ENCODE data around the gene GDNF.

The GDNF gene

GRCh38 chr5:37769840-37770239, 70.0 kb downstream of the GDNF start:
- Mint-ChIP-seq H3K27ac (no peak overlapping the region), H3K36me3 (ENCODE audit: low read depth) (no peaks in the 10 kb centered on the region), H3K4me3 (no peak overlapping the region), H3K4me1 (ENCODE audit: low read depth) (no peaks in the 10 kb centered on the region), H3K9me3 (peaks cover 1% of the 10 kb centered on the region), H3K27me3 (no peaks in the 10 kb centered on the region)

DNA sequence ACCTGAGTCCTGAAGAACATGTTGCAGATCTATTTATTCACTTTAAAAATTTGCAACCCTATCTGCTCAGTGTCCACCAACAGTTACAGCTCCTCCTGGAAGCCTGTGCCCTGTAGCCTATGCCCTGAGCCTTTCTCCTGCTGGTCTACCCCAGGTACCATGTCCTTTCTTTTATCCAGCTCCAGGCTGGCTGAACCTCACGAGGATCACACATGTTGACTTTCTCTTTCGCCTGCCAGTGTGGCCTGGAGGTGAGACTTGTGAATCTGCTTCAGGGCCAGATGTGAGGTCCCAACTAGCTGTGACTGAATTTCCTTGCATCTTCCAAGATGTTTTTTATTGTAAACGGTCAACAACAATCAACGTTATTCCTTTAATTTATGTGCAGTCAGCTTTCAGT, 70.7 kb downstream of the GDNF start:
- H3K4me1 Mint-ChIP-seq (ENCODE audit: low read depth): no peaks in the 10 kb centered on the region
- H3K4me3 Mint-ChIP-seq: no peak overlapping the region
- H3K36me3 Mint-ChIP-seq (ENCODE audit: low read depth): no peaks in the 10 kb centered on the region
- H3K27me3 Mint-ChIP-seq: no peaks in the 10 kb centered on the region
- no peaks in the 10 kb centered on the region for H3K9me3 Mint-ChIP-seq
- H3K27ac Mint-ChIP-seq: no peak overlapping the region

GRCh38 chr5:37768371-37768770, 71.5 kb downstream of the GDNF start:
- H3K4me1 Mint-ChIP-seq (ENCODE audit: low read depth): no peaks in the 10 kb centered on the region
- H3K27ac Mint-ChIP-seq: no peak overlapping the region
- no peaks in the 10 kb centered on the region for H3K36me3 Mint-ChIP-seq (ENCODE audit: low read depth)
- no peaks in the 10 kb centered on the region for H3K9me3 Mint-ChIP-seq
- no peak overlapping the region for H3K4me3 Mint-ChIP-seq
- no peaks in the 10 kb centered on the region for H3K27me3 Mint-ChIP-seq

DNA sequence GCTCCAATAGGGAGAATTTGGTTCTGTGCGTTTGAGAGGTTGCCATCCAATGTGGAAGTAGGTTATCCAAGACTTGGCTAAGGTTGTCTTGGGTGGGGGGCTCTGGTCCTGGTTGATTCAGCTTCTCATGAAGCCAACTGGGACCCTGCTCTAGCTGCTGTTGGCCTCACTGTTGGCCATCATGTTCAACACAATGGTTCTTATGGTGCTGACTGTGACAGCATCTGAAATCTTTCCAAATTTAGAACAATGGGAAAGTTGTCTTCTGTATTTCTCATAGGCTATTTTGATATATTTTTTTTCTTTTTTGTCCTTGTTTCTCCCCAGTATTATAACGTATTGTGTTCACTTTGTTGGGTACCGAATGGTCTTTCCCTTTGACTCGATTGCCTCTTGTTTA, 71.9 kb downstream of the GDNF start:
- no peaks in the 10 kb centered on the region for H3K36me3 Mint-ChIP-seq (ENCODE audit: low read depth)
- no peak overlapping the region for H3K27ac Mint-ChIP-seq
- H3K9me3 Mint-ChIP-seq: no peaks in the 10 kb centered on the region
- no peaks in the 10 kb centered on the region for H3K4me1 Mint-ChIP-seq (ENCODE audit: low read depth)
- H3K27me3 Mint-ChIP-seq: no peaks in the 10 kb centered on the region
- H3K4me3 Mint-ChIP-seq: no peak overlapping the region

DNA sequence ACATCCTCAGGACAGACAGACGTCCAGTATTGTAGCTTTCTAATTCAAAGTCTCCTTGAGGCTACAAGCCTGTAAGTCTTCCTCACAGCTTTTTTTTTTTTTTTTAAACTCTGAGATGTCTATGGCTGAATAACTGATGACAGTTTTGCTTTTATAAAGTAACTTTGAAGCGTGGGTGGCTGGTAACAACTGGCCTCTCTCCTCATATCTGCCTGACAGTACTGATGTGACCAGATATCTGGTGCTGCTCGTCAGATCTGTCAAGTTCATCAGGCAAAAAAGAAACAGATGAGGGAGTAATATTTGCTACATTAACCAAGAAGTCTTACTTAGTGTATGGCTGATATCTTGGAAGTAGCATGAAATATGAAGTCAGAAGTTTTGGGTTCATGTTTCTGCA, 72.6 kb downstream of the GDNF start:
- Mint-ChIP-seq H3K4me3 (no peak overlapping the region), H3K4me1 (ENCODE audit: low read depth) (peaks cover 3% of the 10 kb centered on the region), H3K27ac (no peak overlapping the region), H3K9me3 (no peaks in the 10 kb centered on the region), H3K27me3 (no peaks in the 10 kb centered on the region), H3K36me3 (ENCODE audit: low read depth) (no peaks in the 10 kb centered on the region)

Data from stimulated activated naive CD8-positive, alpha-beta T cell treated with anti-CD3 and anti-CD28 coated beads, Interleukin-15, Interleukin-2, amounts not matched to agents 100 ng/mL and 50 ng/mL, for 24 hours (primary cell).